PC-3 (cell line): ENCODE measurements around the gene MID1. TPM values are rescaled to one million over a fixed set of nuclear protein-coding genes. Genes with fewer than 3 reads are reported as not detected.

Experiments
- ATAC-seq: fragments of 200-7000 bp; cut with Tn5 transposase; 2 replicates; pipeline ENCODE4 v1.9.1; 2020; ENCODE audit warnings: mild to moderate bottlenecking, moderate library complexity
- BruUV-seq: library from RNA; stranded (reverse); fragments of 400-500 nt; replicated peaks from 2 replicates; lab custom pipeline; 2021; lab: Mats Ljungman, UMichigan
- CTCF ChIA-PET: fragments of 300-600 bp; sonication (Branson Sonifier 250); formaldehyde crosslinking; loops from one replicate; lab custom pipeline; 2022; ENCODE audit warnings: antibody characterized with exemption; lab: Charles Lee
- POLR2A ChIA-PET: fragments of 300-600 bp; sonication (Branson Sonifier 250); formaldehyde crosslinking; loops from one replicate; lab custom pipeline; 2022; ENCODE audit warnings: antibody characterized with exemption; ENCODE audit not compliant: unreplicated experiment; lab: Charles Lee
- DNase-seq: peaks from one replicate; pipeline ENCODE4 v3.0.0-alpha.2; 2015
- H2AFZ ChIP-seq: fragments of 300-600 bp; sonication (generic); 2 replicates; pipeline ENCODE4 v1.6.0; 2016; ENCODE audit warnings: antibody characterized with exemption, low read length
- H3F3A ChIP-seq: fragments of 300-600 bp; sonication (generic); one replicate; pipeline ENCODE4 v1.6.0; 2017; ENCODE audit warnings: antibody characterized with exemption, low read length, control low read depth, mild to moderate bottlenecking; ENCODE audit not compliant: unreplicated experiment
- H3K27ac ChIP-seq: fragments of 300-600 bp; sonication (generic); 2 replicates; pipeline ENCODE4 v1.5.1; 2016; ENCODE audit warnings: mild to moderate bottlenecking, low read length
- H3K27me3 ChIP-seq: fragments of 300-600 bp; sonication (generic); 2 replicates; pipeline ENCODE4 v1.6.1; 2016; ENCODE audit warnings: low read length, mixed read lengths
- H3K36me3 ChIP-seq: fragments of 300-600 bp; sonication (generic); 2 replicates; pipeline ENCODE4 v1.6.1; 2016; ENCODE audit warnings: low read depth, mixed run types, low read length, mixed read lengths
- H3K4me1 ChIP-seq: fragments of 300-600 bp; sonication (generic); 2 replicates; pipeline ENCODE4 v1.5.1; 2016; ENCODE audit warnings: low read length; ENCODE audit not compliant: insufficient read depth
- H3K4me2 ChIP-seq: fragments of 300-600 bp; sonication (generic); 2 replicates; pipeline ENCODE4 v1.6.0; 2016; ENCODE audit warnings: low read length
- H3K4me3 ChIP-seq: fragments of 300-600 bp; sonication (generic); 2 replicates; pipeline ENCODE4 v1.5.1; 2016; ENCODE audit warnings: mild to moderate bottlenecking, low read length, mixed read lengths
- H3K79me2 ChIP-seq: fragments of 300-600 bp; sonication (generic); 2 replicates; pipeline ENCODE4 v1.6.1; 2017; ENCODE audit warnings: low read length, mixed read lengths
- H3K9ac ChIP-seq: fragments of 300-600 bp; sonication (generic); 2 replicates; pipeline ENCODE4 v1.6.0; 2016; ENCODE audit warnings: mild to moderate bottlenecking, low read length
- H3K9me2 ChIP-seq: fragments of 300-600 bp; sonication (generic); replicated peaks from 2 replicates; pipeline ENCODE4 v1.6.1; 2016; ENCODE audit warnings: mixed run types, low read length, mixed read lengths
- H3K9me3 ChIP-seq: fragments of 300-600 bp; sonication (generic); 2 replicates; pipeline ENCODE4 v1.6.1; 2016; ENCODE audit warnings: low read length, mixed read lengths
- H4K20me1 ChIP-seq: fragments of 300-600 bp; sonication (generic); 2 replicates; pipeline ENCODE4 v1.6.1; 2016; ENCODE audit warnings: low read length, mixed read lengths
- CTCF ChIP-seq: fragments of 300-600 bp; sonication (generic); conservative IDR thresholded peaks from 2 replicates; pipeline ENCODE4 v1.5.1; 2017; ENCODE audit warnings: antibody characterized with exemption, low read depth, mild to moderate bottlenecking, low read length
- EZH2 ChIP-seq: fragments of 300-600 bp; sonication (generic); IDR thresholded peaks from one replicate; pipeline ENCODE4 v1.6.1; 2017; ENCODE audit warnings: antibody characterized with exemption, mild to moderate bottlenecking, low read length; ENCODE audit not compliant: unreplicated experiment
- EZH2phosphoT487 ChIP-seq: fragments of 300-600 bp; sonication (generic); IDR thresholded peaks from 2 replicates; pipeline ENCODE4 v1.6.1; 2018; ENCODE audit warnings: mild to moderate bottlenecking, antibody characterized with exemption, low read length, borderline replicate concordance
- intact Hi-C: fragments of 100-400 bp; cut with micrococcal nuclease; formaldehyde crosslinking; loops from 2 replicates; pipeline ENCODE4 v1.9.0; 2023
- total RNA-seq: library from RNA; depleted of rRNA; stranded (reverse); fragments of >200 nt; gene quantifications from 2 replicates; pipeline ENCODE4 v1.2.3, GENCODE V29; 2014

The MID1 gene
- total RNA-seq, 1 experiment from 2014 or later: 21.9 TPM

DNA sequence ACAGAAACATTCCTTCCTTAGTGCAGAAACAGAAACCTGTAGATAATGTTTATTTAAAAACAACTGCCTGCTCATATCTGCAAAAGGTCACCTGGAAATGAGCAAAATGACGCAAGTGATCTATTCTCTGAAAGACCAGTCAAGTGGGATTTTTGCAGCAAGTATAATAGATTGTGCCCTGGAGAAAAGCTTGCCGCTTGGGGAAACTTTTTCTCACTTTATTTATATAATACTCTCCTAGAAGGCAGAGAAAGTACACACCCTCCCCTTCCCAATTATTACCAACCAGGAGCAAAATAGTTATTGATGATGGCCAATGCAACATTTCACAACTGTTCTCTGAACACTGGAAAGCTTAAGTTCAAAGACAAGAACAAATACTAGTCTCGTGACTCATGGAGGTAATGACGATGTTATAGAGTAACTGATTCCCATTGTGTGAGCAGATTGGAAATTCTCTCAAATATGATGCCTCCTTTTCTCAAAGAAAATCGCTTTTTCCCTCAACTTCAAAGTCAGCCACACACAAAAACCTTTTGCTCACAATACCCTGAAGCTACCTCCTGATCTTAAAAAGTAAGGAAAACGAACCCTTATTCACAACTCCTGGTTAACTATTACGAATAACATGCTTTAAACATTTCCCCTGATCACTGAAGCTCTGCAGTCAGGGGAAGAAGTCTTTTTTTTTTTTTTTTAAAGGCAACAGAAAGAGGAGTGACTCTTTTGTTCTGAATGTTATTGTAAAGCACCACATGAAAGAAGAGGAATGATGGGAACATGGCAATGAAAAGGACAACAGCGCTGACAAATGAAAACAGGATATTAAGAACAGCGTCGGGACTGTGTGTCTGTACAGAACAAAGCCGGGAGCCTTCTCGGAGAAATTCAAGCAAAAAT lies 41.0 kb downstream of the MID1 start:
- peak; percentile 78 for DNase-seq
- H2AFZ ChIP-seq: no peak overlapping the region; the same call in 1 of the 2 replicates
- H3K4me2 ChIP-seq: peak overlapping the region; percentile 82
- CTCF ChIA-PET: no interaction called here
- TF ChIP-seq EZH2 (no peak), CTCF (no peak), EZH2phosphoT487 (no peak)
- no peaks in the 10 kb centered on the region for H3K27me3 ChIP-seq
- peak; percentile 51 for ATAC-seq
- POLR2A ChIA-PET: no interaction called here
- H3K9me3 ChIP-seq: no peaks in the 10 kb centered on the region
- H3K4me1 ChIP-seq: peaks cover 49% of the 10 kb centered on the region
- H3K27ac ChIP-seq: peak overlapping the region; percentile 97
- no peaks in the 10 kb centered on the region for H4K20me1 ChIP-seq
- H3K79me2 ChIP-seq: peaks cover 75% of the 10 kb centered on the region
- peak overlapping the region; percentile 82 for H3K9ac ChIP-seq
- H3F3A ChIP-seq: peaks cover 5% of the 10 kb centered on the region
- intact Hi-C loops: no loop called here
- H3K4me3 ChIP-seq: peak overlapping the region; percentile 30
- BruUV-seq: no TSS peak
- peaks cover 9% of the 10 kb centered on the region for H3K36me3 ChIP-seq
- no peaks in the 10 kb centered on the region for H3K9me2 ChIP-seq

DNA sequence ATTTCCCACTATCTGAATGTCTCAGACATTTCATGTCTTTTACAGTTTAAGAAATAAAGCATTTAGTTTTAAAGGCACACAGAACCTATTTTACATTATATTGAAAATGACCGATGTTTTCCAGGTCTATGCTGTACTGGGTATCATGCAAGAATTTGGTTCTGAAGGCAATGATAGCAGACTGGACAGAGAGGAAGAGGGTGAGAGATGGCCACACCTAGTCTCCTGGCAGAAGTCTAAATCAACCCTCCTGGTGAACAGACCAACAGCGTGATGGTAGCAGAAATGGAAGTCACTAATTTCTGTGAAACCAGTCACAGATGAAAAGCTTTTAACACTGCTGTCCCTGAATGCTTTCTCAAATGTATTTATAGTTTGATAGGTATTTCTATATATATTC lies 41.9 kb downstream of the MID1 start:
- peaks cover 76% of the 10 kb centered on the region for H3K79me2 ChIP-seq
- H3K9me2 ChIP-seq: no peaks in the 10 kb centered on the region
- ChIA-PET CTCF (no interaction called here), POLR2A (no interaction called here)
- no peak for ATAC-seq
- H2AFZ ChIP-seq: no peak overlapping the region
- peak overlapping the region; percentile 97 for H3K27ac ChIP-seq
- no peaks in the 10 kb centered on the region for H4K20me1 ChIP-seq
- peaks cover 5% of the 10 kb centered on the region for H3F3A ChIP-seq
- no peaks in the 10 kb centered on the region for H3K27me3 ChIP-seq
- no peak overlapping the region for H3K4me3 ChIP-seq
- peaks cover 4% of the 10 kb centered on the region; the same call in 1 of the 2 replicates for H3K36me3 ChIP-seq
- H3K4me2 ChIP-seq: peak overlapping the region; percentile 82
- BruUV-seq: no TSS peak
- no peak overlapping the region for H3K9ac ChIP-seq
- no peak for DNase-seq
- H3K9me3 ChIP-seq: no peaks in the 10 kb centered on the region
- intact Hi-C loops: no loop called here
- TF ChIP-seq CTCF (no peak), EZH2phosphoT487 (no peak), EZH2 (no peak)
- H3K4me1 ChIP-seq: peaks cover 52% of the 10 kb centered on the region

GRCh38 chrX:10577853-10578252 lies 42.5 kb downstream of the MID1 start:
- H3K4me1 ChIP-seq: peaks cover 52% of the 10 kb centered on the region
- ChIA-PET CTCF (no interaction called here), POLR2A (no interaction called here)
- no peaks in the 10 kb centered on the region for H3K9me2 ChIP-seq
- BruUV-seq: no TSS peak
- no peaks in the 10 kb centered on the region for H3K36me3 ChIP-seq
- H3K9ac ChIP-seq: no peak overlapping the region
- intact Hi-C loops: no loop called here
- peaks cover 76% of the 10 kb centered on the region for H3K79me2 ChIP-seq
- H3F3A ChIP-seq: peaks cover 5% of the 10 kb centered on the region
- ATAC-seq: no peak
- H3K9me3 ChIP-seq: no peaks in the 10 kb centered on the region
- H4K20me1 ChIP-seq: no peaks in the 10 kb centered on the region
- no peak for TF ChIP-seq EZH2phosphoT487
- no peak for TF ChIP-seq EZH2
- no peak for TF ChIP-seq CTCF
- H3K4me2 ChIP-seq: peak overlapping the region; percentile 82
- no peak overlapping the region for H2AFZ ChIP-seq
- peak overlapping the region; percentile 97 for H3K27ac ChIP-seq
- H3K4me3 ChIP-seq: no peak overlapping the region
- no peak for DNase-seq
- no peaks in the 10 kb centered on the region for H3K27me3 ChIP-seq
